Activated T-cell treated with anti-CD3 and anti-CD28 coated beads for 1 hour (primary cell): ENCODE measurements around the gene EPB41L4B.

Experiments used
- DNase-seq: peaks from one replicate; pipeline ENCODE4 v3.0.0-alpha.2; 2020; ENCODE audit warnings: low read depth

EPB41L4B gene

DNA sequence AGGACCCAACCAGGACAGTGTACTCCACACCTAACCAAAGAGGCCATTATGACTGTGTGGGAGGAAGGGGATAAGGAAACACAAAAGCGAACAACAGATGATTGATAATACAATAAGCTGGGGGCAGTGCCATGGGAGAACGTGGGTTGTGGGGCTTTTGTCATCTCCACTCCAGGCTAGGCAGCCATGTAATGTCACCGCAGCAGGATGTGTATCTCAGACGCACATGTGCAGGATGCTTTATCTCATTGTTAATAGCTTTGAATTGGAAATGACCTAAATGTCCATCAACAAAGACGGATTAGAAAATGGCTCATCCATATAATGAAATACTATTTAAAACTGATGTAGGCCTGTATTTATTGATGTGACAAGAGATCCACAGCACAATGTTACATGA lies 51.0 kb downstream of the EPB41L4B start:
- DNase-seq = no peak

GRCh38 chr9:109269081-109269480 lies 51.8 kb downstream of the EPB41L4B start:
- no peak for DNase-seq

DNA sequence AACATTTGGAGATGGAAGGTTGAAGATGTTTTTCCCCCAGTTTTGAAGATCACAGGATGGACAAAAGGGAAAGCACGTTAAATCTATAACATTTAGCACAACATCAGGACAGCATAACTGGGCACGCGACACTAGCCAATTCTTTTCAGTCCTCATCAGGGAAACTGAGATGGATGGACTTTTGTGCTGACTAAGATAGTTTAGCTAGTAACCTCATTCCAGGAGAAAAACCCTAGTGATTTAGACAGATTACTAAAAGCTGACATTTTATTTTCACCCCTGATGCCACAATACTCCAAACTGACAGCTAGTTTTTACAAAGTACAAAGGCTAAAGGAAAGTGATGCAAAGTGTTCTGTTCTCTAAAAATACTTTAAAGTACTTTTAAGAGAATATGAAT lies 53.3 kb downstream of the EPB41L4B start:
- no peak for DNase-seq

DNA sequence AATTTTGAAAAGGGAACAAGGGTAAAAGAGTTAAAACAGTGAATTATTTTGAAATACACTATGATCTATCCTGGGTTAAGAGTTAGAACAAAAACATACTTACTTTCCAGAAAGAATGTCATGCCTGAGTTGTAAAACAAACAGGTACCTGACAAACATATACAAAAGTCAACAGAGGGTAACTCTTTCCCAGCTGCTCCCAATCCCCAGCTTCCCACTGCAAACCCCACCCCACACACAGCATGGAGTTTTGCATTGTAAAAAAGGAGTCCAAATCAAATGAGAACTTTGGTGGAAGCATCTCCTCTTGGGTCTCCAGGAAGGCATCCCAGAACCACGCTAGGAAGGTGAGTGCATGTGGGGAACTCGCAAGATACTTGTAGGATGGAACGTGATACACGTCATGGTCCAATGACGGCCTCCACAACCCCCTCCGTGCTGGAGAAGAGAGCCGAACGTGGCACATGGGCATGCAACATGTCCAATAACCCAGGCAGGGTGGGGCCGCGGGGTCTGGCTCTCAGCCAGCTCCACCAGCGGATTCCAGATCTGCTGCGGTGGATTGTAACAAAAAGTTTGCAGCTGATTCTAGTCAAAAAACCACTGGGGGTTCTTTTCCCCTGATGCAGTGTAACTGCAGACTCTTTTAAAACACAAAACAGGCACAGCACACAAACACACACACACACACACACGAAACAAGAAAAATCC lies 55.8 kb downstream of the EPB41L4B start:
- no peak for DNase-seq

DNA sequence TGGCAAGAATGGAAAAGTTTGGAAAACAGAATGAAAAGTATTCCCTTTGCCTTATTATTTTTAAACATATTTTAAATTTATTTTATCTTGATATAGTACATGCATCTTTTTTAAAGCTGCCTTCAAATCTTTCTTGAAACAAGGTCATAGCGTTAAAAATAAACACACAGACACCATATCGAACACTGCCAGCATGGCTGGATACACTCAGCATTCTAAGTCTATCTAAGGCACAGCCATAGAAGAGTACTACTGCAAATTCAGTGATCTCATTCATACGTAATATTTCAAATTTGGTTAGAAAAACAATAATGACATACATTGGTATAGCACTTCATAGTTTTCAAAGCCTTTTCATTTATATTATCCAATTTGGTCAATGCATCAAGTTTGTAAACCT lies 57.5 kb downstream of the EPB41L4B start:
- DNase-seq = no peak

GRCh38 chr9:109258481-109259302 lies 62.2 kb downstream of the EPB41L4B start:
- DNase-seq = no peak

DNA sequence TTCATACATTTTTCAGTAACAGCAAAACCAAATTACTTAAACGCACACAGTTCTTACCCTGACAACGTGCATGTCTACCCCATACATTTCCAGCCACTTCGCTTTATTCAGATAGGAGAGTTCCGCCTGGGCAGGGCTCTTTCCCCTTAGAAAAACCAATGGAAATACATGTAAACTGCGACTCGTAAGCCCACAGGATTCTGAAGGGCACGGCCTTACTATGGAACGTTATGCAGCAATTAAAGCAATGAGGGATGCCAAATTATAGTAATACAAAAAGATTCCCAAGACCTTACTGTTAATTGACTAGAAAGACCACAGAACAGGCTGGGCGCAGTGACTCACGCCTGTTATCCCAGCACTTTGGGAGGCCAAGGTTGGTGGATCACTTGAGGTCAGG lies 64.5 kb downstream of the EPB41L4B start:
- no peak for DNase-seq

- no peak for DNase-seq
These were observed 65.5 kb downstream of the EPB41L4B start for GRCh38 chr9:109255394-109255793.

DNA sequence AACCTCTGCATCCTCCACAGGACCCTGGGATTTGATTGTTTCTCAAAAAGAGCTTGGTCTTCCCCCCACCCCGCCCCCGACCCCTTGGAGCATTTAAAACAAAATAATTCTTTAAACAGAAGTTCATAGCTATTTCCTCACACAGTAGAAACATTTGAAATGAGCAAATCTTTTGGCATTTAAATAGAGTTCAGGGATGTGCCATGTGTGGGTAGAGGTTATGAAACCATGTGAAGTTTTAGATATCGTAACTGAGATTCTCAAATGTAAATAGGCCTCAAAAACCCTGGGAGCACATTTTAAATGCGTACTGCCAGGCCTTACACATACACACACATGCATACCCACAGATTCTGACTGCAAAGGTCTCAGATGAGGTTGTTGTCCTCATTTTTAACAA lies 66.5 kb downstream of the EPB41L4B start:
- DNase-seq = no peak

DNA sequence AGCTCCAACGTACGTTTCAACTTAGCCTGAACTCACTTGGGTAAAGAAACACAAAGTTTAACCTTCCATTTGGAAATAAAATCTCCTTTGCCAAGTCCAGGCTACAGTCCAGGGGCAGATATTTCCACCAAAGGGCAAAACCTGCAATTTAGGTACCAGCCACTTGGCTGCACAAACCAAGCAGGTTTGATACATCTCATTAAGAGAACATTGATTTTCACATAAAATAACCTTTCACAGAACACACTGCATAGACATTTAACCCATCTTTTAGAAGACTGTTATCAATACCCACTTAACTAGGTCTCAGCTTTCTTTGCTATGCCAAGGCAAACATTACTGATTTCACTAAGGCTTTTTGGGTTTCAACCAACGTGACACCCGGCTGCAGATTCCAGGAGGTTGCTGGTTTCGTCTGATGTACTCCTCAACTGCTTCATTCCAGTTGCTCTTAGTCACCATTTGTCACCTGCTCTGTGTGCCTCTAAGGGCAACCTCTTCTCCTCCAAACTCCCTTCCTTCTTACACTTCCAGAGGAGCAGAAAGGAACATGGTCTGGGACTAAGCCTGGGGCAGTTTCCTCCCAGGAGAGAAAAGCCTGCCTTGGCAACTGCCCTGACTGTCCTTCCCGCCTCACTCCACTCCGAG lies 67.1 kb downstream of the EPB41L4B start:
- no peak for DNase-seq

DNA sequence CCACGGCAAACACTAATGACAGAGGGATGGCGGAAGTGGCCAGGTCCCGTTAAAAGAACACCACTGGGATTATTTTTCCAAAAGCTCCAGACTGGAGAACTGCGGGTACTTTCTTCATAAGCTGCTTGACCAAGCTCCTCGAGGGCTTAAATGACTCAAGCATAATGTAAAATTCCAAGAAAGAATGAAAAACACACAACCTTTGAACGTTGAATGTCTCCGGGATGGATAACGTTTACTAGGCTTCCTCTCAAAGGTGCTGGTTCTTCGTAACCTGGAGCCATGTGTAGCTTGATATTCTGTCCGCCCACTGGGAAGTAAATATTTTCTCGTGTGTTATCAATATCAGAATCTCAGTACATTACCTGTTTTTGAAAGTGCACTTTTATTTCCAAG lies 67.6 kb downstream of the EPB41L4B start:
- no peak for DNase-seq

DNA sequence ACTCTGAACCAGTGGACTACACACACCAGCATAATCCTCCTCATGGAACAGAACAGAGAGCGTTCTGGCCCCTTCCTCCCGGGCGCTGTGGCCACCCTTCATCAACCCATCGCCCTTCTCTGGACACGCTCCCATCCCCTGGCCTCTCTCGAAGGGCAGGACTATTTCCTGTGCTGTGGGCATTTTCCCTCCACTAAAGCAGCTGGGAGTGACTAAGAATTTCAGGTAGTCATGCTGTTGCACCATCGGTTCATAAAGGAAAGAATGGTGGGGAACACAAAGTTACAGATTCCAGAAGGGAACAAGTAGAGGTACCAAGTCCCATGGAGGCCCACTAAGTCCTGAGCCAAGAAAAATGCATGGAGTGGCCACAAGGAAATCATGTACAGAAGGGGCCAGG lies 68.6 kb downstream of the EPB41L4B start:
- DNase-seq = no peak

GRCh38 chr9:109251776-109252106 lies 69.1 kb downstream of the EPB41L4B start:
- DNase-seq = no peak

- DNase-seq = no peak
These were observed 69.6 kb downstream of the EPB41L4B start for GRCh38 chr9:109251080-109251775.

- no peak for DNase-seq
These were observed 70.1 kb downstream of the EPB41L4B start for GRCh38 chr9:109250771-109251079.

GRCh38 chr9:109250311-109250741 lies 70.5 kb downstream of the EPB41L4B start:
- DNase-seq = no peak

- DNase-seq = no peak
These were observed 71.2 kb downstream of the EPB41L4B start for GRCh38 chr9:109249615-109250014.

DNA sequence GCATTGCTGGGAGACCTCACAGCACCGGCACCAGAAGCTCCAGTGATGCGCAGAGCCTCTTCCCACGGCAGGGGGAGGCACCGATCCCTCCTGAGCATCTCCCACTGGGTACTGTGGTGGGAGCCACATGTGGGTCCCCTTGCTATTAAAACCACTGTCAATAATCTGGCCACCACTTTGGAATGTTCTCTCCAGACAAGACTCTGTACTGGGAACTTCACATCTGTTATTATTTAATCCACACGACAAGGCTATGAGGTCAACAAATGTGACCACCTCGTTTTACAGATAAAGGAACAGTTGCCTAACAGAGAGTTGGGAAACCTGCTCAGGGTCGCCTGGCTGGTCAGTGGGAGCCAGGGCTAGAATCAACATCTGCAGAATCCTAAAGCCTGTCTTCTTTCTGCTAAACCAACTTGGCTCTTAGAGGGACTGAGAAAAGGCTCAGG lies 72.7 kb downstream of the EPB41L4B start:
- no peak for DNase-seq

DNA sequence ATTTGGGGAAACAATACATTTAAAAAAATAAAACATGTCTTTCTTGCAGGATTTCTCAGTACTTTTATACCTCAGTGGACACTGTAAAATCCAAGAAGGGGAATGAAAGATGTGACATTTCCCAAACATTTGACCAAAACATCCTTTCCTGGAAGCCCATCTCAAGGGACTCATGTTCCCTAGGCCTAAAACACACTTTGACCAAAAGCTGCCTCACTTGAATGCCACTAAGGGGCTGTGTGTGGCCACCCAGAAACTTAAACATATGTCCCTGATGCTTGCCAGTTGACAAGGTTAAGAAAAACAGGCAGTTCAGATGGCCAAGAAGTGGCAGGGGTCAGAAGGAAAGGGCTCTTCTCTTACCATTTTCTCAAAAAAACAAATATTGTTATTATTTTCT lies 73.6 kb downstream of the EPB41L4B start:
- DNase-seq = no peak

GRCh38 chr9:109246533-109246932 lies 74.3 kb downstream of the EPB41L4B start:
- no peak for DNase-seq

DNA sequence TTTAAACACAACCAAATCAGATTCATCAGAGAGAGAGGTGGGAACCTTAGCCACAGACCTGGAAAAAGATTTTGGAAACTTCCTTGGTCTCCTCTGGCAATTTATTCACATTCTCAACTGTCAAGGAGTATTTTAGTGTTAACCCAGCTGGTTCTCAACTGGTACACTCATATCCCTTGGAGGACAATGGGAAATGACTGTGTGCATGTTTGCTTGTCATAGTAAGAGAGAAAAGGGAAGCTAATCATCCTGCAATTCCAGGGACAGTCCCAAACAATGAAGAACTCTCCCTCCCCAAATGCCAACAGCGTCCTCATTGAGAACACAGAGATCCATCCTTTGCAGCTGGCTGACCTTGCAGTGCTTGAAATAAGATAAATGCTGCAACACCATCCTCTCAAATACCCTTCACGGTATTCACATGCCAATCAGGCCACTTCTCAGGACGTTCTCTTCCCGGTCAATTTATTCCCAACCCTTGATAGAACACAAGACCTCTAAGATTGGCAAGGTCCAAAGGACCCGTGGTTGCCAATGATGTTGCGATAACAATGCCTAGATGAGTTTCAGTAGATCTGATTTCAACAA lies 75.5 kb downstream of the EPB41L4B start:
- no peak for DNase-seq
